K562 (cell line): ENCODE data around the gene KLHL33.

ENCODE experiments used
- NR2F6 ChIP-seq: fragments of 450-650 bp; formaldehyde crosslinking; IDR thresholded peaks from 2 replicates; pipeline ENCODE4 v1.4.0; 2020; ENCODE audit warnings: mild to moderate bottlenecking
- PHF20 ChIP-seq: fragments of 450-650 bp; IDR thresholded peaks from 2 replicates; pipeline ENCODE4 v1.6.1; 2018; ENCODE audit not compliant: partially characterized antibody
- SMARCB1 ChIP-seq: IDR thresholded peaks from 2 replicates; pipeline ENCODE4 v1.6.1; 2011; ENCODE audit warnings: improper control_type of control experiment, low read depth; ENCODE audit not compliant: insufficient read length
- ZFP36 ChIP-seq: fragments of 150-350 bp; IDR thresholded peaks from 2 replicates; pipeline ENCODE4 v1.6.1; 2018; ENCODE audit warnings: low read length, low read depth; ENCODE audit not compliant: partially characterized antibody
- TF ChIP-seq, protein P1 (sequence below), 3 experiments: IDR thresholded peaks in 2 of 3; conservative IDR thresholded peaks in 1 of 3; 2 replicates each; pipeline ENCODE4 v1.5.1; 2011 to 2012; ENCODE audit warnings: low read length in 3 of 3, mild to moderate bottlenecking in 3 of 3, control low read depth in 2 of 3, improper control_type of control experiment in 1 of 3, inconsistent platforms in 1 of 3, low read depth in 1 of 3, mixed read lengths in 1 of 3, moderate library complexity in 1 of 3; ENCODE audit not compliant: insufficient read depth in 2 of 3
- TF ChIP-seq, protein P2 (sequence below): sonication (generic); formaldehyde crosslinking; IDR thresholded peaks from 2 replicates; pipeline ENCODE4 v1.8.0; 2022; ENCODE audit warnings: mild to moderate bottlenecking, missing genetic modification reagents

DNA sequence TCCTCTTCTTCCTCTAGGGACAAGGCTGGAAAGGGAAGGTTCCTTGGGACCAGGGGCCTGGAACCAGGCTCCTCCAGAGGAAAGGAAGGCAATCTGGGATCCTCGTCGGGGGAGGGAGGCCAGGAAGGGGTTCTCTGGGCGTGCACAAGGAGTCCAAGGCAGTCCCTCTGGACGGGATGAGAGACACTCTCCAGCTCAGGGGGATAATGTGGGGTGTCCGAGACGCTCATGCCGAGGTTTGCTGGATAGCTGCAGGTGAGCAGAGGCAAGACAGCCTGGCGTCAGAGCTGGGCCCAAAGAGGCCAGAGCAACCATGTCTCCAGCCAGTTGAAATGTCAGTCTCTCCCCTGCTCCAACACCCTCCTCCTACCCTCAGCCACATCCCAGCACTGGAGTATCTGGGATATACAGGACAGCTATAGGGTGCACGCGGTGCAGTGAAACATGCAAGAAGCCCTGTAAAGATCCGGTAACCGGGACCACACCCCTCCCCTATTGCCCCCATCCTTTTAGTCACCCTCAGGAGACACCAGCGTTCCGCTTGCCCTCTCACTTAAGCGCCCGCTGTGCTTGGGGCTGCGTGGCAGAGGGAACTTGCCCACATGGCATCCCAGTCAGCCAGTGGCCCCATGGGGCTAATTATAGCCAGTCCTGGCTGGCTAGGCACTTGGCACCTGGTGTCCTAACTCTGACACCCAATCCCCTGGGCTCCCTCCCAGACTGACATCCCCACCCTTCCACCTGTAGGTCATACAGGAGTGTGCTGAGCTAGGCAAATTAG, at the start of gene KLHL33:
- TF ChIP-seq, protein P1, sequence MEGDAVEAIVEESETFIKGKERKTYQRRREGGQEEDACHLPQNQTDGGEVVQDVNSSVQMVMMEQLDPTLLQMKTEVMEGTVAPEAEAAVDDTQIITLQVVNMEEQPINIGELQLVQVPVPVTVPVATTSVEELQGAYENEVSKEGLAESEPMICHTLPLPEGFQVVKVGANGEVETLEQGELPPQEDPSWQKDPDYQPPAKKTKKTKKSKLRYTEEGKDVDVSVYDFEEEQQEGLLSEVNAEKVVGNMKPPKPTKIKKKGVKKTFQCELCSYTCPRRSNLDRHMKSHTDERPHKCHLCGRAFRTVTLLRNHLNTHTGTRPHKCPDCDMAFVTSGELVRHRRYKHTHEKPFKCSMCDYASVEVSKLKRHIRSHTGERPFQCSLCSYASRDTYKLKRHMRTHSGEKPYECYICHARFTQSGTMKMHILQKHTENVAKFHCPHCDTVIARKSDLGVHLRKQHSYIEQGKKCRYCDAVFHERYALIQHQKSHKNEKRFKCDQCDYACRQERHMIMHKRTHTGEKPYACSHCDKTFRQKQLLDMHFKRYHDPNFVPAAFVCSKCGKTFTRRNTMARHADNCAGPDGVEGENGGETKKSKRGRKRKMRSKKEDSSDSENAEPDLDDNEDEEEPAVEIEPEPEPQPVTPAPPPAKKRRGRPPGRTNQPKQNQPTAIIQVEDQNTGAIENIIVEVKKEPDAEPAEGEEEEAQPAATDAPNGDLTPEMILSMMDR (IDR thresholded peaks at IDR 0.05 in 2 of 3, conservative IDR thresholded peaks at IDR 0.05 in 1 of 3; ENCODE audit: insufficient read depth in 2 of 3, low read depth in 1 of 3, low read length in 3 of 3): no peak
- TF ChIP-seq NR2F6 (CRISPR knock-in tag): no peak
- TF ChIP-seq PHF20: no peak
- TF ChIP-seq SMARCB1: no peak
- TF ChIP-seq ZFP36: no peak
- TF ChIP-seq, protein P2, sequence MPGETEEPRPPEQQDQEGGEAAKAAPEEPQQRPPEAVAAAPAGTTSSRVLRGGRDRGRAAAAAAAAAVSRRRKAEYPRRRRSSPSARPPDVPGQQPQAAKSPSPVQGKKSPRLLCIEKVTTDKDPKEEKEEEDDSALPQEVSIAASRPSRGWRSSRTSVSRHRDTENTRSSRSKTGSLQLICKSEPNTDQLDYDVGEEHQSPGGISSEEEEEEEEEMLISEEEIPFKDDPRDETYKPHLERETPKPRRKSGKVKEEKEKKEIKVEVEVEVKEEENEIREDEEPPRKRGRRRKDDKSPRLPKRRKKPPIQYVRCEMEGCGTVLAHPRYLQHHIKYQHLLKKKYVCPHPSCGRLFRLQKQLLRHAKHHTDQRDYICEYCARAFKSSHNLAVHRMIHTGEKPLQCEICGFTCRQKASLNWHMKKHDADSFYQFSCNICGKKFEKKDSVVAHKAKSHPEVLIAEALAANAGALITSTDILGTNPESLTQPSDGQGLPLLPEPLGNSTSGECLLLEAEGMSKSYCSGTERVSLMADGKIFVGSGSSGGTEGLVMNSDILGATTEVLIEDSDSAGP: no peak
